GM21723 (cell line): ENCODE results near the gene HK2.
"Not testable (repeated sequence)": the region's sequence is repeated elsewhere in the genome, so short reads cannot be mapped to it uniquely, and the experiment has no call there.

Experiments
- ATAC-seq: cut with Tn5 transposase; IDR thresholded peaks from one replicate; pipeline ENCODE4 v1.9.1; 2021; ENCODE audit warnings: mild to moderate bottlenecking, moderate library complexity; ENCODE audit not compliant: unreplicated experiment

The HK2 gene

GRCh38 chr2:74893332-74893731, 59.4 kb downstream of the HK2 start:
- ATAC-seq: no peak

GRCh38 chr2:74894272-74894981, 60.5 kb downstream of the HK2 start:
- no peak for ATAC-seq

- ATAC-seq: no peak
These were observed 61.1 kb downstream of the HK2 start for GRCh38 chr2:74895001-74895400.

- ATAC-seq: no peak
These were observed 62.3 kb downstream of the HK2 start for GRCh38 chr2:74896232-74896631.

- ATAC-seq: not testable (repeated sequence)
These were observed 66.3 kb downstream of the HK2 start for GRCh38 chr2:74900225-74900624.

- no peak for ATAC-seq
These were observed 68.4 kb downstream of the HK2 start for GRCh38 chr2:74902281-74902860.

- no peak for ATAC-seq
These were observed 72.5 kb downstream of the HK2 start for GRCh38 chr2:74906395-74906794.

- not testable (repeated sequence) for ATAC-seq
These were observed 73.6 kb downstream of the HK2 start for GRCh38 chr2:74907560-74907959.

- ATAC-seq: no peak
These were observed 75.0 kb downstream of the HK2 start for GRCh38 chr2:74908748-74909444.

GRCh38 chr2:74910245-74910644, 76.3 kb downstream of the HK2 start:
- ATAC-seq: no peak

- ATAC-seq: no peak
These were observed 77.1 kb downstream of the HK2 start for GRCh38 chr2:74911061-74911460.

GRCh38 chr2:74915743-74916142, 81.8 kb downstream of the HK2 start:
- ATAC-seq: peak; percentile 65

- ATAC-seq: no peak
These were observed 82.5 kb downstream of the HK2 start for GRCh38 chr2:74916394-74916793.

- ATAC-seq: no peak
These were observed 84.0 kb downstream of the HK2 start for GRCh38 chr2:74917702-74918619.

- no peak for ATAC-seq
These were observed 85.9 kb downstream of the HK2 start for GRCh38 chr2:74919827-74920226.

GRCh38 chr2:74921236-74921736, 87.4 kb downstream of the HK2 start:
- ATAC-seq: no peak

- no peak for ATAC-seq
These were observed 88.8 kb downstream of the HK2 start for GRCh38 chr2:74922592-74923227.

- no peak for ATAC-seq
These were observed 90.7 kb downstream of the HK2 start for GRCh38 chr2:74924463-74925265.

- no peak for ATAC-seq
These were observed 91.4 kb downstream of the HK2 start for GRCh38 chr2:74925361-74925786.

- ATAC-seq: no peak
These were observed 93.7 kb downstream of the HK2 start for GRCh38 chr2:74927621-74928020.
